HepG2 (cell line): Measurements from ENCODE around the gene TUBA4B. TPM values are rescaled to one million over a fixed set of nuclear protein-coding genes. Genes with fewer than 3 reads are reported as not detected.

Source experiments
- BCL3 ChIP-seq: sonication (generic); formaldehyde crosslinking; IDR thresholded peaks from 2 replicates; pipeline ENCODE4 v1.5.1; 2020; ENCODE audit warnings: mild to moderate bottlenecking, missing genetic modification reagents, moderate library complexity
- DZIP1 ChIP-seq: sonication (generic); formaldehyde crosslinking; IDR thresholded peaks from 2 replicates; pipeline ENCODE4 v1.5.0; 2020; ENCODE audit warnings: mild to moderate bottlenecking, missing genetic modification reagents
- GPBP1L1 ChIP-seq: sonication (generic); formaldehyde crosslinking; IDR thresholded peaks from 2 replicates; pipeline ENCODE4 v1.5.0; 2020; ENCODE audit warnings: mild to moderate bottlenecking, missing genetic modification reagents
- GPN1 ChIP-seq: sonication (generic); formaldehyde crosslinking; IDR thresholded peaks from 2 replicates; pipeline ENCODE4 v1.5.1; 2020; ENCODE audit warnings: missing genetic modification reagents, borderline replicate concordance
- MTA1 ChIP-seq: sonication (generic); formaldehyde crosslinking; IDR thresholded peaks from 2 replicates; pipeline ENCODE4 v1.4.0; 2020; ENCODE audit warnings: missing genetic modification reagents, mild to moderate bottlenecking, borderline replicate concordance
- NCOR1 ChIP-seq: fragments of 200-600 bp; sonication (generic); IDR thresholded peaks from 2 replicates; pipeline ENCODE4 v1.7.0; 2017; ENCODE audit warnings: antibody characterized with exemption, low read length, borderline replicate concordance
- NFAT5 ChIP-seq: sonication (generic); formaldehyde crosslinking; IDR thresholded peaks from 2 replicates; pipeline ENCODE4 v1.4.0; 2020; ENCODE audit warnings: missing genetic modification reagents
- NR3C1 ChIP-seq: sonication (generic); formaldehyde crosslinking; IDR thresholded peaks from 2 replicates; pipeline ENCODE4 v1.4.0; 2020; ENCODE audit warnings: missing genetic modification reagents
- RARA ChIP-seq: IDR thresholded peaks from 2 replicates; pipeline ENCODE4 v1.6.1; 2016; ENCODE audit warnings: missing genetic modification reagents, missing compliant biosample characterization
- SYNCRIP ChIP-seq: fragments of 200-400 bp; formaldehyde crosslinking; IDR thresholded peaks from 2 replicates; pipeline ENCODE4 v1.6.1; 2018; ENCODE audit warnings: mild to moderate bottlenecking, low read depth, low read length; ENCODE audit not compliant: insufficient read depth
- TARDBP ChIP-seq: sonication (generic); formaldehyde crosslinking; IDR thresholded peaks from 2 replicates; pipeline ENCODE4 v1.8.0; 2022; ENCODE audit warnings: mild to moderate bottlenecking, missing genetic modification reagents
- ZNF276 ChIP-seq: sonication (generic); formaldehyde crosslinking; IDR thresholded peaks from 2 replicates; pipeline ENCODE4 v1.4.0; 2020; ENCODE audit warnings: mild to moderate bottlenecking, low read depth, missing genetic modification reagents
- ZNF296 ChIP-seq: sonication (generic); formaldehyde crosslinking; conservative IDR thresholded peaks from 2 replicates; pipeline ENCODE4 v1.5.0; 2020; ENCODE audit warnings: mild to moderate bottlenecking, missing genetic modification reagents
- ZNF34 ChIP-seq: sonication (generic); formaldehyde crosslinking; IDR thresholded peaks from 2 replicates; pipeline ENCODE4 v1.4.0; 2020; ENCODE audit warnings: mild to moderate bottlenecking, missing genetic modification reagents, borderline replicate concordance
- ZNF468 ChIP-seq: sonication (generic); formaldehyde crosslinking; IDR thresholded peaks from 2 replicates; pipeline ENCODE4 v1.8.0; 2022; ENCODE audit warnings: mild to moderate bottlenecking, moderate library complexity, missing genetic modification reagents
- polyA plus RNA-seq, 8 experiments: library from polyadenylated mRNA; depleted of rRNA in 3 of 8; stranded (reverse) in 7 of 8; unstranded in 1 of 8; fragments of >200 nt; fragmentation: Illumina TruSeq in 4 of 8; extraction: Trizol in 4 of 8; gene quantifications; 2 replicates each; pipeline versions ENCODE4 v1.2.1 to v1.2.3, GENCODE V29; 2011 to 2016; ENCODE audit warnings: low read depth in 4 of 8, missing spikeins in 1 of 8, mixed read lengths in 1 of 8; ENCODE audit not compliant: insufficient read depth in 1 of 8
- total RNA-seq, 5 experiments: library from RNA; depleted of rRNA; stranded (reverse); fragments of >200 nt; fragmentation: Illumina TruSeq; extraction: Trizol; gene quantifications; 2 replicates each; pipeline ENCODE4 v1.2.3, GENCODE V29; 2016; ENCODE audit warnings: low read depth in 1 of 5

TUBA4B gene
- total and polyA plus RNA-seq, 2 of the 13 experiments (the other 11 are each of a cell fraction or from before 2014, with no cell fraction given) = 0.18 to 0.22 TPM

- TF ChIP-seq NFAT5 (CRISPR knock-in tag) = peak; percentile 99
- no peak for TF ChIP-seq ZNF34 (CRISPR knock-in tag)
- TF ChIP-seq RARA (CRISPR knock-in tag) = peak; percentile 80
- TF ChIP-seq NR3C1 (CRISPR knock-in tag) = no peak
- no peak for TF ChIP-seq NCOR1
- peak; percentile 88 for TF ChIP-seq DZIP1 (CRISPR knock-in tag)
- no peak for TF ChIP-seq MTA1 (CRISPR knock-in tag)
- TF ChIP-seq GPBP1L1 (CRISPR knock-in tag) = no peak
- peak; percentile 87 for TF ChIP-seq ZNF296 (CRISPR knock-in tag)
- peak; percentile 97 for TF ChIP-seq GPN1 (CRISPR knock-in tag)
- no peak for TF ChIP-seq TARDBP (CRISPR knock-in tag)
- peak; percentile 69; the same call in 1 of the 2 replicates for TF ChIP-seq ZNF468 (CRISPR knock-in tag)
- peak; percentile 77; the same call in 1 of the 2 replicates for TF ChIP-seq BCL3 (CRISPR knock-in tag)
- TF ChIP-seq SYNCRIP = no peak
- 0 out of 2 replicates have a peak, but pooled peaks have one; percentile 80 for TF ChIP-seq ZNF276
Measured at GRCh38 chr2:219308142-219309101, 55.4 kb downstream of the TUBA4B start (continued).
